ENCODE measurements around the gene EMILIN3.

EMILIN3 gene

GRCh38 chr20:41377275-41377674 is 10.7 kb upstream of the EMILIN3 start:
- no peak overlapping the region for H3K4me3 ChIP-seq (ENCODE audit: insufficient read length, low read depth)
- H3K9me3 ChIP-seq (ENCODE audit: insufficient read depth, low read length) = peaks cover 8% of the 10 kb centered on the region; the same call in 1 of the 2 replicates
- DNase-seq (ENCODE audit: low read depth, low spot score) = no peak
- no peak for TF ChIP-seq ZNF274 (IDR thresholded peaks at IDR 0.05; ENCODE audit: low read depth, low read length)
- TF ChIP-seq SUZ12 (IDR thresholded peaks at IDR 0.05; ENCODE audit: extremely low read depth, insufficient read depth, insufficient read length) = no peak
- TF ChIP-seq YY1 (IDR thresholded peaks at IDR 0.05; ENCODE audit: insufficient read depth, insufficient read length) = no peak
- peaks cover 18% of the 10 kb centered on the region for H3K4me1 ChIP-seq (ENCODE audit: insufficient read depth, insufficient read length)
- H3K9ac ChIP-seq (ENCODE audit: insufficient read length, low read depth) = no peak overlapping the region
- H3K27me3 ChIP-seq (ENCODE audit: insufficient read depth, insufficient read length) = peaks cover 5% of the 10 kb centered on the region
- H3K36me3 ChIP-seq (ENCODE audit: insufficient read depth, insufficient read length, low read length) = no peaks in the 10 kb centered on the region

DNA sequence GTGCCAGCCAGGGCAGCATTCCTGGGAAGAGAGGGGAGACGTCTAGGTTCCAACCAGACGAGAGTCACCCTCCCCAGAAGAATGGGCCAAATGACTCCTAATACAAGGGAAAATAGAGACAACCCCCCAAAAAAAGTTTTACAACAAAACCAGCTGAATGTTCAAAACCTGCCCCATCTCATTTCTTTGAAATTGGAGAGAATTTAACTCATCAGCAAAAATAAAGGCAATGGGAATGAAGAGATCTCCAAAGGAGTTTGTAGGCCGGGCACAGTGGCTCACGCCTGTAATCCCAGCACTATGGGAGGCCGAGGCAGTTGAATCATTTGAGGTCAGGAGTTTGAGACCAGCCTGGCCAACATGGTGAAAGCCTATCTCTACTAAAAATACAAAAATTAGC is 9.7 kb upstream of the EMILIN3 start:
- Histone ChIP-seq H3K4me1 (ENCODE audit: insufficient read depth, insufficient read length) (peaks cover 18% of the 10 kb centered on the region), H3K36me3 (ENCODE audit: insufficient read depth, insufficient read length, low read length) (no peaks in the 10 kb centered on the region), H3K4me3 (ENCODE audit: insufficient read length, low read depth) (no peak overlapping the region), H3K9ac (ENCODE audit: insufficient read length, low read depth) (no peak overlapping the region), H3K27me3 (ENCODE audit: insufficient read depth, insufficient read length) (peaks cover 5% of the 10 kb centered on the region), H3K9me3 (ENCODE audit: insufficient read depth, low read length) (peaks cover 18% of the 10 kb centered on the region; the same call in 1 of the 2 replicates)
- no peak for DNase-seq (ENCODE audit: low read depth, low spot score)
- no peak for TF ChIP-seq SUZ12 (IDR thresholded peaks at IDR 0.05; ENCODE audit: extremely low read depth, insufficient read depth, insufficient read length)
- TF ChIP-seq ZNF274 (IDR thresholded peaks at IDR 0.05; ENCODE audit: low read depth, low read length) = no peak
- TF ChIP-seq YY1 (IDR thresholded peaks at IDR 0.05; ENCODE audit: insufficient read depth, insufficient read length) = no peak

GRCh38 chr20:41375846-41376245 is 9.2 kb upstream of the EMILIN3 start:
- no peak for TF ChIP-seq SUZ12 (IDR thresholded peaks at IDR 0.05; ENCODE audit: extremely low read depth, insufficient read depth, insufficient read length)
- no peak for TF ChIP-seq ZNF274 (IDR thresholded peaks at IDR 0.05; ENCODE audit: low read depth, low read length)
- TF ChIP-seq YY1 (IDR thresholded peaks at IDR 0.05; ENCODE audit: insufficient read depth, insufficient read length) = no peak
- DNase-seq (ENCODE audit: low read depth, low spot score) = no peak
- Histone ChIP-seq H3K4me3 (ENCODE audit: insufficient read length, low read depth) (no peak overlapping the region), H3K9ac (ENCODE audit: insufficient read length, low read depth) (no peak overlapping the region), H3K4me1 (ENCODE audit: insufficient read depth, insufficient read length) (peaks cover 18% of the 10 kb centered on the region), H3K9me3 (ENCODE audit: insufficient read depth, low read length) (peaks cover 23% of the 10 kb centered on the region; the same call in 1 of the 2 replicates), H3K36me3 (ENCODE audit: insufficient read depth, insufficient read length, low read length) (no peaks in the 10 kb centered on the region), H3K27me3 (ENCODE audit: insufficient read depth, insufficient read length) (peaks cover 5% of the 10 kb centered on the region)

DNA sequence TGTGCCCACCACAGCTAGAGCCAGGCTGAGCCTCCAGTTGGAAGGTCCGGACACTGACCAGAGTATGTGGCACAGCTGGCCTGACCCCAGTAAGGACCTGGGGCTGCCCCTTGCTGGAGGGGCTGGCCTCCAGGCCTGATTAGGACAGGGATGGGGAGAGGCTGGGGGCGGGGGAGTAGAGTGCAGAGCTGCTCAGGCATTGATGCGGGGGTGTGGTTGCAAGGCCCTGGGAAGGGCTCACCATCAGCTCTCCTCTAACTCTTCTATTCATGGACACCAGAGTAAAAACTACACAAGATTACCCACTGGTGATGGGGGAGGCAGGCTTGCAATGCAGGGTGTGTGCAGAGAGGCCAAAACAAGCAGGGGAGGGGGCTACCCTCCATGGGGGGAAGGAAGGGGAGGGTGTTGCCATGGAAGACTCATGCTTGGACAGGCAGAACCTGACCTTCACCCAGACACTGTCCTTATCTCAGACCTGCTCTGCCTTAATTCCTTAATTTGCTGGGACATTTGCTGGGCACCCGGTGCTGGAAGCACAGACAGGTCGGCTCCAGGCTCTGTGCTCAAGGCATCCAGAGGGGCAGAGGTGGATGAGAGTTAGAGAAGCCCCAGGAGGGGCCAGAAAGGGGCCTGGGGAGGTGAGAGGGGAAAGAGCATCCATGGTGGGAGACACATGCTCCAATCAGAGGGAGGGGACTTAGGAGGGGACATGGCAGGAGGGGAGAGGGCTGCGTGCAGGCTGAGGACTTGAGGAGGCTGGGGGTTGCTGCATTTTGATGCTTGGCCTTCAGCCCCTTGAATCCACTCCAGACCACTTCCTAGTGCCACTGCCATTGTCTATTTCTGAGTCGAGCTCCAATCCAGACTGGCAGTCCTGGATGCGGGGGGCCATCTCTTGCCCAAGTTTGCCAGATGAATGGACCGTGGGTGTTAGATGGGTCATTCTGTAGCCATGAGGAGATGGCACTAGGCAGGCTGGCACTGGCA is 7.6 kb upstream of the EMILIN3 start:
- DNase-seq (ENCODE audit: low read depth, low spot score) = no peak
- H3K9me3 ChIP-seq (ENCODE audit: insufficient read depth, low read length) = peaks cover 30% of the 10 kb centered on the region; the same call in 1 of the 2 replicates
- H3K9ac ChIP-seq (ENCODE audit: insufficient read length, low read depth) = no peak overlapping the region
- H3K27me3 ChIP-seq (ENCODE audit: insufficient read depth, insufficient read length) = peaks cover 15% of the 10 kb centered on the region
- no peak for TF ChIP-seq SUZ12 (IDR thresholded peaks at IDR 0.05; ENCODE audit: extremely low read depth, insufficient read depth, insufficient read length)
- no peak for TF ChIP-seq ZNF274 (IDR thresholded peaks at IDR 0.05; ENCODE audit: low read depth, low read length)
- no peak for TF ChIP-seq YY1 (IDR thresholded peaks at IDR 0.05; ENCODE audit: insufficient read depth, insufficient read length)
- peaks cover 18% of the 10 kb centered on the region for H3K4me1 ChIP-seq (ENCODE audit: insufficient read depth, insufficient read length)
- no peak overlapping the region for H3K4me3 ChIP-seq (ENCODE audit: insufficient read length, low read depth)
- no peaks in the 10 kb centered on the region for H3K36me3 ChIP-seq (ENCODE audit: insufficient read depth, insufficient read length, low read length)

DNA sequence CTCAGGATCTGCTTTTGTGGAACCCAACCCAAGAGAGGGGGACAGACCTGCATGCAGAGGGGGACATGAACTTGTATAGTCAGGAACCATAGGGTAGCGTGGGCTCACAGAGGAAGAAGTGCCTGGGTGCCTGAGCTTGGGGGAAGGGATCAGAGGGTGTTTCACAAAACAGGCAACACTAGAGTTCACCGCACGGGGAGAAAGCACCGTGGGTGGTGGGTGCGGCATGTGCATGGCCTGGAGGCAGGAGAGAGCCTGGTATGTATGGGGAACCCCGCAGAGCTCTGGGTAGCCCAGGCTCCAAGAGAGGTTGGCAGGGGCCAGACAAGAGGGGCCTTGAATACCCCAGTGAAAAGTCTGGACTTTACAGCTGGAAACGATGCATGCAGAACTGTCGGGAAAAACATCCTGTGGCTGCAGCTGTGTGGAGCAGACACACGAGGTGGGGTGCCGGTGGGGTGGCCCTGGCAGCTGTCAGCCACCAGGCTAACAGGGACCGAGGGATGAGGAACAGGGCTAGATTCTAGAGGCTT is 6.7 kb upstream of the EMILIN3 start:
- DNase-seq (ENCODE audit: low read depth, low spot score) = no peak
- H3K9me3 ChIP-seq (ENCODE audit: insufficient read depth, low read length) = peaks cover 30% of the 10 kb centered on the region; the same call in 1 of the 2 replicates
- no peak overlapping the region for H3K4me3 ChIP-seq (ENCODE audit: insufficient read length, low read depth)
- TF ChIP-seq YY1 (IDR thresholded peaks at IDR 0.05; ENCODE audit: insufficient read depth, insufficient read length) (no peak), SUZ12 (IDR thresholded peaks at IDR 0.05; ENCODE audit: extremely low read depth, insufficient read depth, insufficient read length) (no peak), ZNF274 (IDR thresholded peaks at IDR 0.05; ENCODE audit: low read depth, low read length) (no peak)
- H3K4me1 ChIP-seq (ENCODE audit: insufficient read depth, insufficient read length) = peaks cover 18% of the 10 kb centered on the region
- H3K27me3 ChIP-seq (ENCODE audit: insufficient read depth, insufficient read length) = peaks cover 20% of the 10 kb centered on the region
- no peak overlapping the region for H3K9ac ChIP-seq (ENCODE audit: insufficient read length, low read depth)
- H3K36me3 ChIP-seq (ENCODE audit: insufficient read depth, insufficient read length, low read length) = no peaks in the 10 kb centered on the region

DNA sequence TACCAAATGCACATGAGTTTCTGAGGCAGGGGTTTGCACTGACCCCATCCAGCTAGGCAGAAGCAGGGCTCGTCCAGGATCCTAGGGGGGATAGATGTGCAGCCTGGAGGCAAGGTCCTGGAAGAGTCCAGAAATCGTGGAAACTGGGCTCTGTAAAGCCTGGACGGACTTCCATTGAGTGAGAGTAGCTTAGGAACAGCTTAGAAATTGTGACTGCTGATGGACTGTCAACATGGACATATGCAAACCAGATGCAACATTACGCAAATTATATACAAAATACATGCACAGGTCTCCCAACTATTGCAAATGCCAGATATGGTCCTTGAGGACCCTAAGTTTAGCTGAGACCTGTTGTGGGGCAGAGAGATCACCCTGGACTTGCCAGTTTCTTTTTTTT is 4.8 kb upstream of the EMILIN3 start:
- H3K9me3 ChIP-seq (ENCODE audit: insufficient read depth, low read length) = peaks cover 30% of the 10 kb centered on the region; the same call in 1 of the 2 replicates
- no peak overlapping the region for H3K9ac ChIP-seq (ENCODE audit: insufficient read length, low read depth)
- H3K4me3 ChIP-seq (ENCODE audit: insufficient read length, low read depth) = no peak overlapping the region
- TF ChIP-seq YY1 (IDR thresholded peaks at IDR 0.05; ENCODE audit: insufficient read depth, insufficient read length) = no peak
- peaks cover 18% of the 10 kb centered on the region for H3K4me1 ChIP-seq (ENCODE audit: insufficient read depth, insufficient read length)
- H3K27me3 ChIP-seq (ENCODE audit: insufficient read depth, insufficient read length) = peaks cover 30% of the 10 kb centered on the region
- DNase-seq (ENCODE audit: low read depth, low spot score) = no peak
- H3K36me3 ChIP-seq (ENCODE audit: insufficient read depth, insufficient read length, low read length) = no peaks in the 10 kb centered on the region

DNA sequence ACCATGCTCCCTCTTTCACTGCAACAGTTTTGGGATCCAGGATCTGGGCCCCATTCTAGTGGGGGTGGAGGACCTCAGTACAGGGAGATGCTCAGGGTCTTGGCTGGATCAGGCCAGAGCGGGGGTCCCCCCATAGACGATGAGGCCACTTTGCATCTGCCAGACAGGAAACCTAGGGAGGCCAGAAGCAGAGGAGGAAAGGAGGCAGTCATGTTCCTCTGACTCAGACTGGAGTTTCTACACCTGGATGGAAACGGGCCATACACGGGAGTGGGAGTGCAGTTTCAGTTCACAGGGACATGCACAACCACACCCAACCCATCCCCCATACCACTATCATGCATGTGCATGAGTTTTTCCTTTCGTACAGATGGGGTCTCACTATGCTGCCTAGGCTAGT is 3.6 kb upstream of the EMILIN3 start:
- peaks cover 40% of the 10 kb centered on the region for H3K27me3 ChIP-seq (ENCODE audit: insufficient read depth, insufficient read length)

More for the DNA sequence above, 3.6 kb upstream of the EMILIN3 start:
- Histone ChIP-seq H3K4me3 (ENCODE audit: insufficient read length, low read depth) (no peak overlapping the region), H3K9ac (ENCODE audit: insufficient read length, low read depth) (no peak overlapping the region), H3K36me3 (ENCODE audit: insufficient read depth, insufficient read length, low read length) (no peaks in the 10 kb centered on the region), H3K9me3 (ENCODE audit: insufficient read depth, low read length) (peaks cover 30% of the 10 kb centered on the region; the same call in 1 of the 2 replicates), H3K4me1 (ENCODE audit: insufficient read depth, insufficient read length) (peaks cover 16% of the 10 kb centered on the region)
- TF ChIP-seq SUZ12 (IDR thresholded peaks at IDR 0.05; ENCODE audit: extremely low read depth, insufficient read depth, insufficient read length) (no peak), YY1 (IDR thresholded peaks at IDR 0.05; ENCODE audit: insufficient read depth, insufficient read length) (no peak), ZNF274 (IDR thresholded peaks at IDR 0.05; ENCODE audit: low read depth, low read length) (no peak)
- DNase-seq (ENCODE audit: low read depth, low spot score) = no peak
